ENCODE measurements around the gene CMC4.

The CMC4 gene

GRCh38 chrX:155026727-155027508, 44.0 kb downstream of the CMC4 start, which contains the start of gene FUNDC2:
Gene FUNDC2 (plus strand): TSS chrX:155026844. CDS start chrX:155026939, 95 bp downstream.
- peak within 1 kb of the TSS; percentile 97 for H3K9ac ChIP-seq (ENCODE audit: low read length)
- H3K27me3 ChIP-seq (ENCODE audit: insufficient read depth, low read length): no peaks in the 10 kb centered on the region
- H3K9me2 ChIP-seq (ENCODE audit: low read depth, low read length): no peaks in the 10 kb centered on the region
- TF ChIP-seq, protein P1, sequence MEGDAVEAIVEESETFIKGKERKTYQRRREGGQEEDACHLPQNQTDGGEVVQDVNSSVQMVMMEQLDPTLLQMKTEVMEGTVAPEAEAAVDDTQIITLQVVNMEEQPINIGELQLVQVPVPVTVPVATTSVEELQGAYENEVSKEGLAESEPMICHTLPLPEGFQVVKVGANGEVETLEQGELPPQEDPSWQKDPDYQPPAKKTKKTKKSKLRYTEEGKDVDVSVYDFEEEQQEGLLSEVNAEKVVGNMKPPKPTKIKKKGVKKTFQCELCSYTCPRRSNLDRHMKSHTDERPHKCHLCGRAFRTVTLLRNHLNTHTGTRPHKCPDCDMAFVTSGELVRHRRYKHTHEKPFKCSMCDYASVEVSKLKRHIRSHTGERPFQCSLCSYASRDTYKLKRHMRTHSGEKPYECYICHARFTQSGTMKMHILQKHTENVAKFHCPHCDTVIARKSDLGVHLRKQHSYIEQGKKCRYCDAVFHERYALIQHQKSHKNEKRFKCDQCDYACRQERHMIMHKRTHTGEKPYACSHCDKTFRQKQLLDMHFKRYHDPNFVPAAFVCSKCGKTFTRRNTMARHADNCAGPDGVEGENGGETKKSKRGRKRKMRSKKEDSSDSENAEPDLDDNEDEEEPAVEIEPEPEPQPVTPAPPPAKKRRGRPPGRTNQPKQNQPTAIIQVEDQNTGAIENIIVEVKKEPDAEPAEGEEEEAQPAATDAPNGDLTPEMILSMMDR (IDR thresholded peaks at IDR 0.05; ENCODE audit: low read length): no peak
- no peak for TF ChIP-seq EZH2 (IDR thresholded peaks at IDR 0.05; ENCODE audit: borderline replicate concordance, low read length)
- H3K9me3 ChIP-seq (ENCODE audit: low read length): no peaks in the 10 kb centered on the region
- peaks cover 23% of the 10 kb centered on the region for H3K4me1 ChIP-seq (ENCODE audit: insufficient read depth, low read length, severe bottlenecking)
- no peaks in the 10 kb centered on the region for H3K36me3 ChIP-seq (ENCODE audit: insufficient read depth, low read length)
- peak within 1 kb of the TSS; percentile 92 for H3K4me2 ChIP-seq (ENCODE audit: low read length)
- H2AFZ ChIP-seq (ENCODE audit: low read length): peak within 1 kb of the TSS; percentile 79; the same call in 1 of the 2 replicates
- H3F3A ChIP-seq (ENCODE audit: insufficient read depth, low read length): no peaks in the 10 kb centered on the region
- H3K27ac ChIP-seq (ENCODE audit: low read depth, low read length, poor library complexity, severe bottlenecking): peak within 1 kb of the TSS; percentile 96
- peak within 1 kb of the TSS; percentile 86 for H3K4me3 ChIP-seq (ENCODE audit: low read depth, low read length, poor library complexity, severe bottlenecking)
- peaks cover 28% of the 10 kb centered on the region for H3K79me2 ChIP-seq (ENCODE audit: insufficient read depth, low read length)
- H4K20me1 ChIP-seq (ENCODE audit: insufficient read depth, low read length): no peaks in the 10 kb centered on the region

DNA sequence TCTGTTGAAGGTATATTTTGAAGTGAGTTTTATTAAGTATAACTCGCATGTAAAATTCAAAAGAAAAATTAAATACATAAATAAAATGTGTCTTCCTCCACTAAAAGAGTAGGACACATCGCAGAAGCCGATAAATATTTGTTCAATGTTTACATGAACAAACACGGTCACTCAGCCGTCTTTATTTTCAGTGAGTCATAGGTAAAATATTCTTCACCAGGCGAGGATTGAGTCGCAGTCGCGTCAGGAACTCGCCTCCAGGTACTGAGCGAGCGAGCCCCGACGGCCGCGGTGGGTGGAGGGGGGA, 44.6 kb downstream of the CMC4 start:
- Histone ChIP-seq H4K20me1 (ENCODE audit: insufficient read depth, low read length) (no peaks in the 10 kb centered on the region), H3K27ac (ENCODE audit: low read depth, low read length, poor library complexity, severe bottlenecking) (peak overlapping the region; percentile 96), H3K9ac (ENCODE audit: low read length) (peak overlapping the region; percentile 75), H3K79me2 (ENCODE audit: insufficient read depth, low read length) (peaks cover 23% of the 10 kb centered on the region), H3K36me3 (ENCODE audit: insufficient read depth, low read length) (no peaks in the 10 kb centered on the region), H3K27me3 (ENCODE audit: insufficient read depth, low read length) (no peaks in the 10 kb centered on the region), H3K9me2 (ENCODE audit: low read depth, low read length) (no peaks in the 10 kb centered on the region), H3F3A (ENCODE audit: insufficient read depth, low read length) (no peaks in the 10 kb centered on the region), H3K9me3 (ENCODE audit: low read length) (no peaks in the 10 kb centered on the region), H3K4me1 (ENCODE audit: insufficient read depth, low read length, severe bottlenecking) (peaks cover 23% of the 10 kb centered on the region), H3K4me2 (ENCODE audit: low read length) (peak overlapping the region; percentile 65), H2AFZ (ENCODE audit: low read length) (peak overlapping the region; percentile 79; the same call in 1 of the 2 replicates), H3K4me3 (ENCODE audit: low read depth, low read length, poor library complexity, severe bottlenecking) (peak overlapping the region; percentile 86)
- TF ChIP-seq, protein P1 (IDR thresholded peaks at IDR 0.05; ENCODE audit: low read length): no peak
- no peak for TF ChIP-seq EZH2 (IDR thresholded peaks at IDR 0.05; ENCODE audit: borderline replicate concordance, low read length)

- Histone ChIP-seq H3K27me3 (ENCODE audit: insufficient read depth, low read length) (no peaks in the 10 kb centered on the region), H3K27ac (ENCODE audit: low read depth, low read length, poor library complexity, severe bottlenecking) (no peak overlapping the region), H2AFZ (ENCODE audit: low read length) (no peak overlapping the region), H3K9ac (ENCODE audit: low read length) (no peak overlapping the region), H3F3A (ENCODE audit: insufficient read depth, low read length) (no peaks in the 10 kb centered on the region), H3K79me2 (ENCODE audit: insufficient read depth, low read length) (peaks cover 13% of the 10 kb centered on the region), H3K4me3 (ENCODE audit: low read depth, low read length, poor library complexity, severe bottlenecking) (no peak overlapping the region), H3K36me3 (ENCODE audit: insufficient read depth, low read length) (no peaks in the 10 kb centered on the region), H3K4me1 (ENCODE audit: insufficient read depth, low read length, severe bottlenecking) (peaks cover 22% of the 10 kb centered on the region), H4K20me1 (ENCODE audit: insufficient read depth, low read length) (no peaks in the 10 kb centered on the region), H3K9me2 (ENCODE audit: low read depth, low read length) (no peaks in the 10 kb centered on the region), H3K9me3 (ENCODE audit: low read length) (no peaks in the 10 kb centered on the region), H3K4me2 (ENCODE audit: low read length) (no peak overlapping the region)
- TF ChIP-seq, protein P1 (IDR thresholded peaks at IDR 0.05; ENCODE audit: low read length): no peak
Measured at GRCh38 chrX:155023907-155024833, 46.8 kb downstream of the CMC4 start.
